Trophoblast cell (in vitro differentiated cells and primary cell): ENCODE measurements around the gene TPRG1.

Source experiments
- DNase-seq, 2 donors: peaks; one replicate each; pipeline ENCODE4 v3.0.0-alpha.2; 2016
- H2AFZ ChIP-seq: 2 replicates; pipeline ENCODE4 v1.6.1; 2013; ENCODE audit warnings: low read length, moderate library complexity, mild to moderate bottlenecking; ENCODE audit not compliant: insufficient read depth, poor library complexity
- H2AK5ac ChIP-seq: 2 replicates; pipeline ENCODE4 v1.6.1; 2013; ENCODE audit warnings: mild to moderate bottlenecking, low read length
- H2BK120ac ChIP-seq: 2 replicates; pipeline ENCODE4 v1.6.1; 2013; ENCODE audit warnings: low read length, mild to moderate bottlenecking, moderate library complexity; ENCODE audit not compliant: insufficient read depth, poor library complexity
- H2BK12ac ChIP-seq: 2 replicates; pipeline ENCODE4 v1.6.1; 2013; ENCODE audit warnings: mild to moderate bottlenecking, low read length, moderate library complexity
- H2BK5ac ChIP-seq: 2 replicates; pipeline ENCODE4 v1.6.1; 2013; ENCODE audit warnings: low read length, low read depth, moderate library complexity, mild to moderate bottlenecking; ENCODE audit not compliant: poor library complexity
- H3K14ac ChIP-seq: 2 replicates; pipeline ENCODE4 v1.6.1; 2013; ENCODE audit warnings: mild to moderate bottlenecking, low read length
- H3K18ac ChIP-seq: 2 replicates; pipeline ENCODE4 v1.6.1; 2013; ENCODE audit warnings: mild to moderate bottlenecking, low read length
- H3K23ac ChIP-seq: 2 replicates; pipeline ENCODE4 v1.6.1; 2013; ENCODE audit warnings: low read length
- H3K27ac ChIP-seq: 2 replicates; pipeline ENCODE4 v1.5.1; 2013; ENCODE audit warnings: low read depth, mild to moderate bottlenecking, inconsistent platforms, low read length, moderate library complexity
- H3K27me3 ChIP-seq: 2 replicates; pipeline ENCODE4 v1.6.1; 2013; ENCODE audit warnings: inconsistent platforms, mild to moderate bottlenecking, low read length, moderate library complexity; ENCODE audit not compliant: insufficient read depth
- H3K36me3 ChIP-seq, 2 experiments: 1 replicate in 1 of 2; 2 replicates in 1 of 2; pipeline ENCODE4 v1.6.1; 2013; ENCODE audit warnings: low read length in 2 of 2, mild to moderate bottlenecking in 2 of 2, moderate library complexity in 1 of 2; ENCODE audit not compliant: insufficient read depth in 2 of 2, control insufficient read depth in 1 of 2
- H3K4ac ChIP-seq: 2 replicates; pipeline ENCODE4 v1.6.1; 2013; ENCODE audit warnings: low read depth, mild to moderate bottlenecking, low read length, moderate library complexity
- H3K4me1 ChIP-seq, 2 experiments: 1 replicate in 1 of 2; 2 replicates in 1 of 2; pipeline ENCODE4 v1.6.1; 2013; ENCODE audit warnings: low read length in 2 of 2, mild to moderate bottlenecking in 2 of 2, moderate library complexity in 1 of 2; ENCODE audit not compliant: insufficient read depth in 2 of 2, control insufficient read depth in 1 of 2
- H3K4me2 ChIP-seq: 2 replicates; pipeline ENCODE4 v1.6.1; 2013; ENCODE audit warnings: inconsistent platforms, mild to moderate bottlenecking, low read length, moderate library complexity
- H3K4me3 ChIP-seq: 2 replicates; pipeline ENCODE4 v1.5.1; 2013; ENCODE audit warnings: mild to moderate bottlenecking, low read depth, low read length, inconsistent platforms
- H3K79me1 ChIP-seq: one replicate; pipeline ENCODE4 v1.6.1; 2013; ENCODE audit warnings: low read length
- H3K79me2 ChIP-seq: 2 replicates; pipeline ENCODE4 v1.6.1; 2013; ENCODE audit warnings: low read length, mild to moderate bottlenecking; ENCODE audit not compliant: control insufficient read depth, insufficient read depth, poor library complexity
- H3K9ac ChIP-seq: 2 replicates; pipeline ENCODE4 v1.6.1; 2013; ENCODE audit warnings: mild to moderate bottlenecking, low read length
- H3K9me3 ChIP-seq: 2 replicates; pipeline ENCODE4 v1.6.1; 2013; ENCODE audit warnings: low read depth, mild to moderate bottlenecking, control low read depth, inconsistent platforms, low read length; ENCODE audit not compliant: insufficient read depth
- H4K12ac ChIP-seq: 2 replicates; pipeline ENCODE4 v1.6.1; 2013; ENCODE audit warnings: low read depth, mild to moderate bottlenecking, low read length, moderate library complexity
- H4K8ac ChIP-seq: 2 replicates; pipeline ENCODE4 v1.6.1; 2013; ENCODE audit warnings: low read depth, mild to moderate bottlenecking, low read length, moderate library complexity
- H4K91ac ChIP-seq: one replicate; pipeline ENCODE4 v1.6.1; 2013; ENCODE audit warnings: low read depth, mild to moderate bottlenecking, low read length, moderate library complexity
- WGBS: extraction: QIAGEN DNeasy Blood & Tissue Kit; methylation state at CpG from one replicate; pipeline ENCODE4 v1.1.7; 2013; ENCODE audit warnings: missing lambda C conversion rate; ENCODE audit not compliant: insufficient read length, insufficient coverage; ENCODE audit errors: extremely low coverage; 5-methylcytosine and 5-hydroxymethylcytosine counted together

TPRG1 gene

GRCh38 chr3:189307963-189308362 is 136.2 kb downstream of the TPRG1 start:
- Histone ChIP-seq H3K36me3 (no peaks in the 10 kb centered on the region), H3K4me2 (no peak overlapping the region), H3K79me2 (no peaks in the 10 kb centered on the region), H3K27ac (no peak overlapping the region), H3K18ac (no peak overlapping the region), H4K8ac (no peak overlapping the region), H3K14ac (no peak overlapping the region), H2BK120ac (no peak overlapping the region), H2AFZ (no peak overlapping the region), H2BK12ac (no peak overlapping the region), H3K9ac (no peak overlapping the region), H2AK5ac (no peak overlapping the region), H3K79me1 (no peaks in the 10 kb centered on the region), H3K9me3 (no peaks in the 10 kb centered on the region), H3K4me3 (no peak overlapping the region), H3K23ac (no peak overlapping the region), H3K4me1 (peaks cover 4 to 12% of the 10 kb centered on the region in 2 experiments), H4K91ac (no peak overlapping the region), H4K12ac (no peak overlapping the region), H3K4ac (no peak overlapping the region), H2BK5ac (no peak overlapping the region), H3K27me3 (no peaks in the 10 kb centered on the region)
- no peak for DNase-seq
- no CpG with 5 or more reads among the region's 7 CpGs for WGBS

GRCh38 chr3:189308608-189309007 is 136.8 kb downstream of the TPRG1 start:
- H4K91ac ChIP-seq = no peak overlapping the region
- no peak overlapping the region for H2BK12ac ChIP-seq
- H3K27ac ChIP-seq = no peak overlapping the region
- H3K9ac ChIP-seq = no peak overlapping the region
- peaks cover 4 to 12% of the 10 kb centered on the region in 2 experiments for H3K4me1 ChIP-seq
- H3K4me2 ChIP-seq = no peak overlapping the region
- no peaks in the 10 kb centered on the region for H3K27me3 ChIP-seq
- no peak overlapping the region for H4K8ac ChIP-seq
- H3K4me3 ChIP-seq = no peak overlapping the region
- H3K23ac ChIP-seq = no peak overlapping the region
- no peak overlapping the region for H2BK120ac ChIP-seq
- no peak overlapping the region for H2AFZ ChIP-seq
- H3K9me3 ChIP-seq = no peaks in the 10 kb centered on the region
- no peak overlapping the region for H3K14ac ChIP-seq
- H3K18ac ChIP-seq = no peak overlapping the region
- H3K79me1 ChIP-seq = no peaks in the 10 kb centered on the region
- H2BK5ac ChIP-seq = no peak overlapping the region
- H2AK5ac ChIP-seq = no peak overlapping the region
- H3K4ac ChIP-seq = no peak overlapping the region
- DNase-seq = no peak
- H3K36me3 ChIP-seq = no peaks in the 10 kb centered on the region
- no peak overlapping the region for H4K12ac ChIP-seq
- no peaks in the 10 kb centered on the region for H3K79me2 ChIP-seq

- no peaks in the 10 kb centered on the region for H3K36me3 ChIP-seq
- DNase-seq = no peak
- no peak overlapping the region for H3K27ac ChIP-seq
- H4K91ac ChIP-seq = no peak overlapping the region
- H3K9ac ChIP-seq = no peak overlapping the region
- no peak overlapping the region for H2AK5ac ChIP-seq
- H4K12ac ChIP-seq = no peak overlapping the region
- peaks cover 4 to 10% of the 10 kb centered on the region in 2 experiments for H3K4me1 ChIP-seq
- no peak overlapping the region for H3K18ac ChIP-seq
- no peak overlapping the region for H3K14ac ChIP-seq
- H2BK5ac ChIP-seq = no peak overlapping the region
- no peak overlapping the region for H3K23ac ChIP-seq
- no peak overlapping the region for H2BK12ac ChIP-seq
- no peak overlapping the region for H2AFZ ChIP-seq
- H3K79me2 ChIP-seq = no peaks in the 10 kb centered on the region
- no peak overlapping the region for H4K8ac ChIP-seq
- WGBS = no CpG with 5 or more reads among the region's 6 CpGs
- no peaks in the 10 kb centered on the region for H3K27me3 ChIP-seq
- H3K9me3 ChIP-seq = no peaks in the 10 kb centered on the region
- H2BK120ac ChIP-seq = no peak overlapping the region
- H3K4me3 ChIP-seq = no peak overlapping the region
- H3K79me1 ChIP-seq = no peaks in the 10 kb centered on the region
- H3K4me2 ChIP-seq = no peak overlapping the region
- no peak overlapping the region for H3K4ac ChIP-seq
Measured at GRCh38 chr3:189309400-189309975, 137.7 kb downstream of the TPRG1 start.

- H3K79me1 ChIP-seq = peaks cover under 1% of the 10 kb centered on the region
- H4K12ac ChIP-seq = no peak overlapping the region
- H4K91ac ChIP-seq = no peak overlapping the region
- H3K4me2 ChIP-seq = no peak overlapping the region
- WGBS = no CpG with 5 or more reads among the region's 2 CpGs
- H3K14ac ChIP-seq = no peak overlapping the region
- H3K4me3 ChIP-seq = no peak overlapping the region
- H3K36me3 ChIP-seq = no peaks in the 10 kb centered on the region
- no peak overlapping the region for H4K8ac ChIP-seq
- no peaks in the 10 kb centered on the region for H3K79me2 ChIP-seq
- H2BK120ac ChIP-seq = no peak overlapping the region
- H3K23ac ChIP-seq = no peak overlapping the region
- no peak overlapping the region for H2AFZ ChIP-seq
- no peaks in the 10 kb centered on the region for H3K27me3 ChIP-seq
- H3K9me3 ChIP-seq = no peaks in the 10 kb centered on the region
- no peak overlapping the region for H2BK12ac ChIP-seq
- no peak overlapping the region for H2AK5ac ChIP-seq
- DNase-seq = no peak
- H2BK5ac ChIP-seq = no peak overlapping the region
- no peak overlapping the region for H3K27ac ChIP-seq
- H3K18ac ChIP-seq = no peak overlapping the region
- H3K4ac ChIP-seq = no peak overlapping the region
- H3K4me1 ChIP-seq = peaks cover 1 to 8% of the 10 kb centered on the region in 2 experiments
- no peak overlapping the region for H3K9ac ChIP-seq
Measured at GRCh38 chr3:189311521-189311920, 139.8 kb downstream of the TPRG1 start.
